IgD-negative memory B cell (primary cell): ENCODE measurements around the gene CHMP3. TPM values are rescaled to one million over a fixed set of nuclear protein-coding genes. Genes with fewer than 3 reads are reported as not detected.
A peak's percentile ranks its signal among the peaks of the same experiment; 100 is the strongest.
"Not testable (repeated sequence)": the region's sequence is repeated elsewhere in the genome, so short reads cannot be mapped to it uniquely, and the experiment has no call there.

Source experiments
- H3K27ac Mint-ChIP-seq, 3 donors: one replicate each; pipeline ENCODE4 v1.8.0; 2020 to 2022; ENCODE audit warnings: mild to moderate bottlenecking in 3 of 3, mixed read lengths in 3 of 3, moderate library complexity in 1 of 3
- H3K27me3 Mint-ChIP-seq: one replicate; pipeline ENCODE4 v1.8.0; 2021; ENCODE audit warnings: mixed read lengths
- H3K36me3 Mint-ChIP-seq: one replicate; pipeline ENCODE4 v1.8.0; 2020; ENCODE audit warnings: mild to moderate bottlenecking, mixed read lengths
- H3K4me1 Mint-ChIP-seq, 3 donors: one replicate each; pipeline ENCODE4 v1.8.0; 2020 to 2022; ENCODE audit warnings: mixed read lengths in 3 of 3, mild to moderate bottlenecking in 1 of 3
- H3K4me3 Mint-ChIP-seq, 4 donors: one replicate each; pipeline ENCODE4 v1.8.0; 2020 to 2022; ENCODE audit warnings: mild to moderate bottlenecking in 4 of 4, mixed read lengths in 4 of 4, moderate library complexity in 3 of 4
- H3K9me3 Mint-ChIP-seq, 3 donors: one replicate each; pipeline ENCODE4 v1.8.0; 2020 to 2021; ENCODE audit warnings: mixed read lengths in 3 of 3, mild to moderate bottlenecking in 1 of 3
- polyA plus RNA-seq: library from polyadenylated mRNA; unstranded; fragments of 300-500 nt; fragmentation: Illumina TruSeq; gene quantifications from one replicate; pipeline ENCODE4 v1.2.3, GENCODE V29; 2021

The CHMP3 gene
- polyA plus RNA-seq, result 77.1 TPM

- Mint-ChIP-seq H3K27ac (peak within 1 kb of the TSS; percentile 88 to 99 (median 98)), H3K9me3 (no peaks in the 10 kb centered on the region), H3K4me1 (peaks cover 22 to 32% (median 25%) of the 10 kb centered on the region in 3 donors), H3K27me3 (peaks cover 1% of the 10 kb centered on the region), H3K4me3 (peak within 1 kb of the TSS; percentile 88 to 96 (median 95)), H3K36me3 (no peaks in the 10 kb centered on the region)
Observed at GRCh38 chr2:86562922-86563649, at the start of gene CHMP3. TSS of gene CHMP3 (minus strand) at chr2:86563443. CDS start at chr2:86563348, 95 bp downstream.

GRCh38 chr2:86610871-86611270, 47.6 kb upstream of the CHMP3 start:
- Mint-ChIP-seq H3K9me3 (no peaks in the 10 kb centered on the region), H3K4me3 (no peak overlapping the region), H3K36me3 (peaks cover 9% of the 10 kb centered on the region), H3K27me3 (no peaks in the 10 kb centered on the region), H3K4me1 (peaks cover 4 to 11% (median 10%) of the 10 kb centered on the region in 3 donors), H3K27ac (peak overlapping the region in 1 of 3 donors; percentile 8)

GRCh38 chr2:86608832-86609410, 45.7 kb upstream of the CHMP3 start:
- Mint-ChIP-seq H3K27me3 (no peaks in the 10 kb centered on the region), H3K36me3 (peaks cover 7% of the 10 kb centered on the region), H3K4me1 (peaks cover 6 to 12% (median 11%) of the 10 kb centered on the region in 3 donors), H3K4me3 (no peak overlapping the region), H3K9me3 (no peaks in the 10 kb centered on the region), H3K27ac (no peak overlapping the region)

GRCh38 chr2:86603905-86604304, 40.7 kb upstream of the CHMP3 start:
- Mint-ChIP-seq H3K9me3 (no peaks in the 10 kb centered on the region), H3K4me1 (peaks cover 6 to 11% (median 9%) of the 10 kb centered on the region in 3 donors), H3K27me3 (no peaks in the 10 kb centered on the region), H3K4me3 (no peak overlapping the region), H3K27ac (peak overlapping the region in 1 of 3 donors; percentile 30), H3K36me3 (peaks cover 3% of the 10 kb centered on the region)

- peaks cover 0 to 4% (median 0%) of the 10 kb centered on the region in 3 donors for H3K4me1 Mint-ChIP-seq
Observed at GRCh38 chr2:86598966-86599365, 35.7 kb upstream of the CHMP3 start.

GRCh38 chr2:86596118-86596517, 32.9 kb upstream of the CHMP3 start:
- H3K27ac Mint-ChIP-seq, result no peak overlapping the region
- H3K27me3 Mint-ChIP-seq, result no peaks in the 10 kb centered on the region
- no peak overlapping the region for H3K4me3 Mint-ChIP-seq
- H3K36me3 Mint-ChIP-seq, result peaks cover under 1% of the 10 kb centered on the region
- H3K4me1 Mint-ChIP-seq, result peaks cover 0 to 4% (median 0%) of the 10 kb centered on the region in 3 donors
- H3K9me3 Mint-ChIP-seq, result no peaks in the 10 kb centered on the region

More at GRCh38 chr2:86598966-86599365, 35.7 kb upstream of the CHMP3 start:
- Mint-ChIP-seq H3K4me3 (no peak overlapping the region), H3K9me3 (no peaks in the 10 kb centered on the region), H3K27me3 (no peaks in the 10 kb centered on the region), H3K36me3 (peaks cover 2% of the 10 kb centered on the region), H3K27ac (no peak overlapping the region)

- Mint-ChIP-seq H3K9me3 (peaks cover 2 to 5% (median 4%) of the 10 kb centered on the region in 3 donors), H3K27ac (no peak overlapping the region), H3K4me1 (no peaks in the 10 kb centered on the region), H3K4me3 (no peak overlapping the region), H3K27me3 (peaks cover 5% of the 10 kb centered on the region), H3K36me3 (peaks cover 2% of the 10 kb centered on the region)
Observed at GRCh38 chr2:86593266-86593665, 30.0 kb upstream of the CHMP3 start.

- Mint-ChIP-seq H3K9me3 (peaks cover 2 to 5% (median 4%) of the 10 kb centered on the region in 3 donors), H3K4me1 (no peaks in the 10 kb centered on the region), H3K27me3 (peaks cover 5% of the 10 kb centered on the region), H3K4me3 (no peak overlapping the region), H3K36me3 (peaks cover 2% of the 10 kb centered on the region), H3K27ac (no peak overlapping the region)
Observed at GRCh38 chr2:86592547-86593230, 29.4 kb upstream of the CHMP3 start.

GRCh38 chr2:86589701-86590100, 26.5 kb upstream of the CHMP3 start:
- not testable (repeated sequence) for H3K36me3 Mint-ChIP-seq, H3K27ac Mint-ChIP-seq, H3K27me3 Mint-ChIP-seq, H3K4me1 Mint-ChIP-seq, H3K9me3 Mint-ChIP-seq
- H3K4me3 Mint-ChIP-seq, result peak overlapping the region in 1 of 4 donors; percentile 51

GRCh38 chr2:86584151-86584913, 21.1 kb upstream of the CHMP3 start:
- Mint-ChIP-seq H3K27ac (peak overlapping the region in 1 of 3 donors; percentile 48), H3K36me3 (peaks cover 2% of the 10 kb centered on the region), H3K9me3 (peaks cover 0 to 3% (median 0%) of the 10 kb centered on the region in 3 donors)

GRCh38 chr2:86580560-86580959, 17.3 kb upstream of the CHMP3 start:
- Mint-ChIP-seq H3K27ac (no peak overlapping the region), H3K4me1 (peaks cover 0 to 3% (median 3%) of the 10 kb centered on the region in 3 donors), H3K4me3 (no peak overlapping the region), H3K9me3 (peaks cover 0 to 4% (median 0%) of the 10 kb centered on the region in 3 donors), H3K36me3 (peaks cover 2% of the 10 kb centered on the region), H3K27me3 (no peaks in the 10 kb centered on the region)

More at GRCh38 chr2:86584151-86584913, 21.1 kb upstream of the CHMP3 start:
- Mint-ChIP-seq H3K27me3 (no peaks in the 10 kb centered on the region), H3K4me1 (peaks cover 0 to 3% (median 3%) of the 10 kb centered on the region in 3 donors), H3K4me3 (no peak overlapping the region)

GRCh38 chr2:86577817-86578456, 14.7 kb upstream of the CHMP3 start:
- H3K27ac Mint-ChIP-seq, result no peak overlapping the region

GRCh38 chr2:86570059-86570458, 6.8 kb upstream of the CHMP3 start:
- H3K9me3 Mint-ChIP-seq, result no peaks in the 10 kb centered on the region
- no peak overlapping the region for H3K4me3 Mint-ChIP-seq
- H3K36me3 Mint-ChIP-seq, result peaks cover 3% of the 10 kb centered on the region
- H3K27me3 Mint-ChIP-seq, result no peaks in the 10 kb centered on the region
- no peaks in the 10 kb centered on the region for H3K4me1 Mint-ChIP-seq
- no peak overlapping the region for H3K27ac Mint-ChIP-seq

More at GRCh38 chr2:86577817-86578456, 14.7 kb upstream of the CHMP3 start:
- Mint-ChIP-seq H3K9me3 (peaks cover 0 to 4% (median 0%) of the 10 kb centered on the region in 3 donors), H3K27me3 (no peaks in the 10 kb centered on the region), H3K4me3 (no peak overlapping the region), H3K4me1 (no peaks in the 10 kb centered on the region), H3K36me3 (peaks cover 2% of the 10 kb centered on the region)

- Mint-ChIP-seq H3K4me1 (peaks cover 8 to 15% (median 12%) of the 10 kb centered on the region in 3 donors), H3K27ac (peak overlapping the region in 1 of 3 donors; percentile 20), H3K4me3 (peak overlapping the region in 1 of 4 donors; percentile 15), H3K27me3 (peaks cover 1% of the 10 kb centered on the region), H3K36me3 (peaks cover 3% of the 10 kb centered on the region), H3K9me3 (no peaks in the 10 kb centered on the region)
Observed at GRCh38 chr2:86566821-86567190, 3.6 kb upstream of the CHMP3 start.
